Endothelial cell of umbilical vein (primary cell): ENCODE data around the gene RND2. TPM values are rescaled to one million over a fixed set of nuclear protein-coding genes. Genes with fewer than 3 reads are reported as not detected.

Experiments used
- BruUV-seq: library from RNA; stranded (reverse); fragments of 400-500 nt; replicated peaks from 2 replicates; lab custom pipeline; 2021; lab: Mats Ljungman, UMichigan
- CTCF ChIA-PET: fragments of 300-600, 350-600 bp; sonication (Branson Sonifier 250); formaldehyde crosslinking; loops from one replicate; lab custom pipeline; 2021; ENCODE audit warnings: antibody characterized with exemption, inconsistent platforms; lab: Charles Lee
- POLR2A ChIA-PET: fragments of 300-600, 350-600 bp; sonication (Branson Sonifier 250); formaldehyde crosslinking; loops from one replicate; lab custom pipeline; 2021; ENCODE audit warnings: antibody characterized with exemption, inconsistent platforms; lab: Charles Lee
- DNase-seq: peaks from one replicate; pipeline ENCODE4 v3.0.0-alpha.2; 2011; ENCODE audit warnings: low read depth, low spot score
- FAIRE-seq: peaks from 2 replicates; lab custom pipeline; 2011; peaks lifted over from hg19 to GRCh38; lab: Jason Lieb, UNC
- H2AFZ ChIP-seq: 2 replicates; pipeline ENCODE4 v1.6.0; 2012; ENCODE audit warnings: low read depth, low read length, control low read depth, inconsistent platforms
- H3K27ac ChIP-seq: 2 replicates; pipeline ENCODE4 v1.5.1; 2011; ENCODE audit warnings: low read depth, mild to moderate bottlenecking, control low read depth, low read length, moderate library complexity; ENCODE audit not compliant: insufficient read depth
- H3K27me3 ChIP-seq, 2 experiments: 2 replicates each; pipeline versions ENCODE4 v1.6.0 to v1.6.1; 2011; ENCODE audit warnings: low read length in 2 of 2, mixed read lengths in 1 of 2; ENCODE audit not compliant: control insufficient read depth in 2 of 2, insufficient read depth in 2 of 2
- H3K36me3 ChIP-seq, 2 experiments: 2 replicates in 1 of 2; 3 replicates in 1 of 2; pipeline ENCODE4 v1.5.1; 2011; ENCODE audit warnings: low read length in 2 of 2, mild to moderate bottlenecking in 1 of 2, moderate library complexity in 1 of 2; ENCODE audit not compliant: control insufficient read depth in 2 of 2, insufficient read depth in 2 of 2; ENCODE audit errors: extremely low read depth in 1 of 2
- H3K4me1 ChIP-seq: 3 replicates; pipeline ENCODE4 v1.5.1; 2011; ENCODE audit warnings: mild to moderate bottlenecking, low read length; ENCODE audit not compliant: control insufficient read depth, insufficient read depth; ENCODE audit errors: extremely low read depth
- H3K4me2 ChIP-seq: 2 replicates; pipeline ENCODE4 v1.6.1; 2011; ENCODE audit warnings: low read length, control low read depth, mixed read lengths; ENCODE audit not compliant: insufficient read depth
- H3K4me3 ChIP-seq, 3 experiments: fragments of 200-600 bp in 1 of 3; sonication (generic), shearing (Covaris generic) in 1 of 3; replicated peaks in 1 of 3; 2 replicates each; pipeline ENCODE4 v1.5.1; 2011 to 2016; ENCODE audit warnings: control low read depth in 3 of 3, low read length in 3 of 3, mild to moderate bottlenecking in 2 of 3, inconsistent platforms in 1 of 3, low read depth in 1 of 3, moderate library complexity in 1 of 3; ENCODE audit not compliant: insufficient read depth in 1 of 3
- H3K79me2 ChIP-seq: 2 replicates; pipeline ENCODE4 v1.6.0; 2012; ENCODE audit warnings: low read length, inconsistent platforms; ENCODE audit not compliant: control insufficient read depth, insufficient read depth
- H3K9ac ChIP-seq: replicated peaks from 2 replicates; pipeline ENCODE3; 2011; ENCODE audit warnings: low read length, control low read depth; ENCODE audit not compliant: insufficient read depth; ENCODE audit errors: extremely low read depth
- H3K9me1 ChIP-seq: replicated peaks from 3 replicates; pipeline ENCODE4 v1.6.0; 2011; ENCODE audit warnings: mild to moderate bottlenecking, low read length; ENCODE audit not compliant: control insufficient read depth, insufficient read depth; ENCODE audit errors: extremely low read depth
- H3K9me3 ChIP-seq: replicated peaks from 2 replicates; pipeline ENCODE4 v1.5.1; 2012; ENCODE audit warnings: low read length, inconsistent platforms; ENCODE audit not compliant: control insufficient read depth, insufficient read depth
- H4K20me1 ChIP-seq: replicated peaks from 2 replicates; pipeline ENCODE3; 2011; ENCODE audit warnings: mild to moderate bottlenecking, low read length; ENCODE audit not compliant: control insufficient read depth, insufficient read depth; ENCODE audit errors: extremely low read depth
- EZH2 ChIP-seq: IDR thresholded peaks from 2 replicates; pipeline ENCODE4 v1.6.1; 2012; ENCODE audit warnings: borderline replicate concordance, low read depth, mild to moderate bottlenecking, moderate library complexity, low read length, inconsistent platforms; ENCODE audit not compliant: severe bottlenecking
- FOS ChIP-seq: IDR thresholded peaks from 2 replicates; pipeline ENCODE4 v1.6.1; 2011; ENCODE audit warnings: mild to moderate bottlenecking, low read length, moderate library complexity, borderline replicate concordance; ENCODE audit not compliant: insufficient read depth
- GATA2 ChIP-seq: IDR thresholded peaks from 2 replicates; pipeline ENCODE4 v1.7.0; 2011; ENCODE audit warnings: low read depth, mild to moderate bottlenecking, moderate library complexity, mixed read lengths, low read length; ENCODE audit not compliant: insufficient read length, insufficient read depth
- JUN ChIP-seq: IDR thresholded peaks from 2 replicates; pipeline ENCODE4 v1.6.1; 2011; ENCODE audit warnings: borderline replicate concordance, low read depth; ENCODE audit not compliant: insufficient read length, insufficient read depth
- MYC ChIP-seq: IDR thresholded peaks from one replicate; pipeline ENCODE4 v1.6.1; 2011; ENCODE audit warnings: mild to moderate bottlenecking, low read depth, low read length
- POLR2A ChIP-seq: IDR thresholded peaks from 2 replicates; pipeline ENCODE4 v1.6.1; 2012; ENCODE audit warnings: low read depth, mild to moderate bottlenecking, control low read depth, low read length
- POLR2AphosphoS5 ChIP-seq: IDR thresholded peaks from 2 replicates; pipeline ENCODE4 v1.6.1; 2012; ENCODE audit warnings: low read depth, mild to moderate bottlenecking, control low read depth, low read length, moderate library complexity; ENCODE audit not compliant: insufficient read depth
- dilution Hi-C: fragments of 300-500 bp; cut with MboI; formaldehyde crosslinking; loops from one replicate; pipeline ENCODE4 v1.15.0; 2019; ENCODE audit warnings: low sequenced_read_pairs; ENCODE audit not compliant: extremely low pct_ligation_motif_present
- intact Hi-C: fragments of 100-400 bp; cut with micrococcal nuclease; formaldehyde crosslinking; loops from one replicate; pipeline ENCODE4 v1.10.0; 2022
- polyA plus RNA-seq, 4 experiments: library from polyadenylated mRNA; depleted of rRNA in 3 of 4; stranded (reverse) in 3 of 4; unstranded in 1 of 4; fragments of >200 nt; gene quantifications; 2 replicates each; pipeline versions ENCODE4 v1.2.1 to v1.2.3, GENCODE V29; 2011 to 2012; ENCODE audit warnings: missing spikeins in 1 of 4
- total RNA-seq: library from RNA; stranded (reverse); gene quantifications from 2 replicates; pipeline ENCODE4 v1.2.3, GENCODE V29; 2021
- TF ChIP-seq, protein P1 (sequence below), 2 donors: IDR thresholded peaks; 1 replicate in 1 of 2; 2 replicates in 1 of 2; pipeline ENCODE4 v1.5.1; 2011; ENCODE audit warnings: low read length in 2 of 2, mild to moderate bottlenecking in 2 of 2, moderate library complexity in 2 of 2, control low read depth in 1 of 2, inconsistent platforms in 1 of 2, low read depth in 1 of 2; ENCODE audit not compliant: insufficient read depth in 1 of 2; ENCODE audit errors: extremely low read depth in 1 of 2
- TF ChIP-seq, protein P2 (sequence below): IDR thresholded peaks from 2 replicates; pipeline ENCODE4 v1.6.1; 2011; ENCODE audit not compliant: insufficient read depth, insufficient read length

RND2 gene
- total and polyA plus RNA-seq, 2 donors (not counting 3 experiments of a cell fraction or from before 2014, with no cell fraction given) = 0.81 to 0.97 TPM

DNA sequence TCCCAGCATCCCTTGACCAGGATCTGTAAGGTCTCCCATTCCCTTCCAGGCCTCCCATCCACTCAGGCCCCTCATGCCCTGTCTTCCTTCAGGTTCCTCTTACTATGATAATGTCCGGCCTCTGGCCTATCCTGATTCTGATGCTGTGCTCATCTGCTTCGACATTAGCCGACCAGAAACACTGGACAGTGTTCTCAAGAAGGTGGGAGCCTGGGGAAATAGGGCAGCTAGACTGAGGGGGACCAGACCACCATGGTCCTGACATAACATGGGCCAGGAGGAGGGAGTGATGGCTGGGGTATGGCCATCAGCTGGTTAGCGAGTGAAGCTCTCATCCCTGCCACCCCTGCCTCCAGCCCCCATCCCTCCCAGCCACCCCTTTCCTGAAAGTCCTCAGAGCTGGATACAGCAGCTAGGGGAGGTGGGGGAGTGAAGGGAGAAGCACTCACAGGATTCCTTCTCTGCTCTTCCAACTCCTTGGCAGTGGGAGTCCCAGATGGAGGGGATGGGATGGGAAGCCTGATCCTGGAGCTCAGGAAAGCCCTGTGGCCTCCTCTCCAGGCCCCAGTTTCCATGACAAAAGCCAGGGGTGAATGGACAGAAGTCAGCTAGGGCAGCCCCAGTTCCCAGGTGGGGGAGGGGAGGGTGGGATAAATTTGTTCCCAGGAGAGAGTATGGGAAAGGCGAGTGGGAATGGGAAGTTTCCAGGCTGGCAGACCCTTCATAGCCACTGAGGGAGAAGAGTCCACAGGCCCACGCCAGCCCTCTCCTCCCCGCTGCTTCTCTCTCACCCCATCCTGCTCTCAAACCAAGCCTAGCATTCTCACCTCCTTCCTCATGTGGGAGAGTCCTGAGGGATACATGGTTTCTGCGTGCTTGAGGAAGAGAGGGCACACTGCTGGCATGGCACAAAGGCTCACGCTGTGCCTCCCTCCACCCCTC, 2.3 kb downstream of the RND2 start:
- intact Hi-C loops (no loop called here), dilution Hi-C loops (no loop called here)
- peaks cover 3% of the 10 kb centered on the region for H3K4me1 ChIP-seq
- no TSS peak for BruUV-seq
- no peaks in the 10 kb centered on the region for H3K9me3 ChIP-seq
- H3K27ac ChIP-seq = no peak overlapping the region
- H2AFZ ChIP-seq = no peak overlapping the region
- H4K20me1 ChIP-seq = no peaks in the 10 kb centered on the region
- no peak for DNase-seq
- H3K79me2 ChIP-seq = no peaks in the 10 kb centered on the region
- CTCF ChIA-PET = no interaction called here
- POLR2A ChIA-PET = no interaction called here
- H3K4me2 ChIP-seq = no peak overlapping the region
- H3K36me3 ChIP-seq = no peaks in the 10 kb centered on the region
- H3K9ac ChIP-seq = no peak overlapping the region
- TF ChIP-seq, protein P1, sequence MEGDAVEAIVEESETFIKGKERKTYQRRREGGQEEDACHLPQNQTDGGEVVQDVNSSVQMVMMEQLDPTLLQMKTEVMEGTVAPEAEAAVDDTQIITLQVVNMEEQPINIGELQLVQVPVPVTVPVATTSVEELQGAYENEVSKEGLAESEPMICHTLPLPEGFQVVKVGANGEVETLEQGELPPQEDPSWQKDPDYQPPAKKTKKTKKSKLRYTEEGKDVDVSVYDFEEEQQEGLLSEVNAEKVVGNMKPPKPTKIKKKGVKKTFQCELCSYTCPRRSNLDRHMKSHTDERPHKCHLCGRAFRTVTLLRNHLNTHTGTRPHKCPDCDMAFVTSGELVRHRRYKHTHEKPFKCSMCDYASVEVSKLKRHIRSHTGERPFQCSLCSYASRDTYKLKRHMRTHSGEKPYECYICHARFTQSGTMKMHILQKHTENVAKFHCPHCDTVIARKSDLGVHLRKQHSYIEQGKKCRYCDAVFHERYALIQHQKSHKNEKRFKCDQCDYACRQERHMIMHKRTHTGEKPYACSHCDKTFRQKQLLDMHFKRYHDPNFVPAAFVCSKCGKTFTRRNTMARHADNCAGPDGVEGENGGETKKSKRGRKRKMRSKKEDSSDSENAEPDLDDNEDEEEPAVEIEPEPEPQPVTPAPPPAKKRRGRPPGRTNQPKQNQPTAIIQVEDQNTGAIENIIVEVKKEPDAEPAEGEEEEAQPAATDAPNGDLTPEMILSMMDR (IDR thresholded peaks at IDR 0.05; ENCODE audit: extremely low read depth in 1 of 2, insufficient read depth in 1 of 2, low read depth in 1 of 2, low read length in 2 of 2) = no peak
- TF ChIP-seq POLR2AphosphoS5 (no peak), MYC (no peak), JUN (no peak), GATA2 (no peak), POLR2A (no peak), EZH2 (no peak), FOS (no peak)
- TF ChIP-seq, protein P2, sequence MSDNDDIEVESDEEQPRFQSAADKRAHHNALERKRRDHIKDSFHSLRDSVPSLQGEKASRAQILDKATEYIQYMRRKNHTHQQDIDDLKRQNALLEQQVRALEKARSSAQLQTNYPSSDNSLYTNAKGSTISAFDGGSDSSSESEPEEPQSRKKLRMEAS = no peak
- FAIRE-seq = no peak
- H3K4me3 ChIP-seq = no peak overlapping the region
- H3K27me3 ChIP-seq = peaks cover 0 to 1% of the 10 kb centered on the region in 2 experiments
- H3K9me1 ChIP-seq = no peaks in the 10 kb centered on the region
